Renal cortical epithelial cell (primary cell): ENCODE data around the gene KIF23. TPM values are rescaled to one million over a fixed set of nuclear protein-coding genes. Genes with fewer than 3 reads are reported as not detected.

Experiments used
- DNase-seq: peaks from one replicate; pipeline ENCODE4 v3.0.0-alpha.2; 2011; ENCODE audit warnings: low read depth
- total RNA-seq: library from RNA; depleted of rRNA; stranded (reverse); fragments of >200 nt; gene quantifications from 2 replicates; pipeline ENCODE4 v1.2.3, GENCODE V29; 2014

The KIF23 gene
- total RNA-seq, 1 donor from 2014 or later: 5.8 TPM

- DNase-seq: no peak
These were observed 76.3 kb downstream of the KIF23 start for GRCh38 chr15:69490356-69491037.

- DNase-seq: no peak
These were observed 76.9 kb downstream of the KIF23 start for GRCh38 chr15:69491038-69491505.

- DNase-seq: no peak
These were observed 79.3 kb downstream of the KIF23 start for GRCh38 chr15:69493406-69493805.

GRCh38 chr15:69496001-69496400, 81.9 kb downstream of the KIF23 start:
- DNase-seq: no peak

GRCh38 chr15:69497076-69497475, 82.9 kb downstream of the KIF23 start:
- no peak for DNase-seq

- no peak for DNase-seq
These were observed 83.5 kb downstream of the KIF23 start for GRCh38 chr15:69497667-69498066.

Other genes starting within 250 kb of the KIF23 start
- gene PAQR5, start 115.4 kb upstream of the KIF23 start, total RNA-seq: 8.2 and 8.9 TPM in 2 replicates
- 25.3 and 46.9 TPM in 2 replicates for gene RPLP1, start 38.5 kb downstream of the KIF23 start, total RNA-seq